ENCODE data around the gene NONO. TPM values are rescaled to one million over a fixed set of nuclear protein-coding genes. Genes with fewer than 3 reads are reported as not detected.

Gene NONO
- total and polyA plus RNA-seq, 3 donors from 2014 or later, result 174 to 262 (median 203) TPM

DNA sequence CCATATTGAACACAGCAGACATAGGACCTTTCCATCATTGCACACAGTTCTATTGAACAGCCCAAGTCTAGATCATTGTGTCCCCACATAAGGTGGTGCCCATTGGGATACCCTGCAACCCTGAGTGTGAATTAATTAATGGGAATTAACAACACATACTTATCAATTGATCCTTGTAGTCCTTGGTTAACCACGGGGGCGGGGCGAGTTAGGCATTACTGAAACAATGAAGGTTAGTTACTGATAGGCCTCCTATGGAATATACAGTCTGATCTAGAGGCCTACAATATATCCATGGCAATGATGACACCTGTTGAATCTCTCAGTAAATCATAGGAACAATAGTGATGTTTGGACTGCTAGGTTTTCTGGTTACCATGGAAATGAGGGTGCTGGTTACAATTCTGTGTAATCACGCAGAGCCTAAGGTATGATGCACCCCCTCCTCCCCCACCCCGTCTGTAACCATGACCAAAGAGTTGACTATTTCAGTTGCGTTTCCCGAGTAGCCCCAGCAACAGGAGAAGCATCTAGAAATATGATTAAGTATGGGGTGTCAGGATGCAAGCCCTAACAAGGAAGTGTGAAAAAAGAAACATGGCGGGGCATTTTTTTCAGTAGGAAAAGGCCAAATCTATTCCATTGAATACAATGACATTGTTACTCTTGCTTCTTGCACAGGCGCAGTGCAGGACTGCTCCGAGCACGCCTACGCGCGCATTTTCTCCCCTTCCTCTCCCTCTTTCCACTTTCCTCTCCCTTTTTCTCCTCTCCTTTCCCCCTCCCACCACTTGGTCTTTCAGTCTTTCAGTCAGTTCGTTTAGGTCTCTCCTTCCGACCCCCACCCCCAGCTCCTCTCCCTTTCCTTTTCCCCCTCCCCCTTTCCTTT lies 677 bp upstream of the NONO start:
- H3K36me3 ChIP-seq (ENCODE audit: low read depth, missing control alignments), result no peaks in the 10 kb centered on the region
- 10 to 19% methylated on average over 14 to 16 of the region's 16 CpGs for WGBS, 2 donors
- TF ChIP-seq, protein P1, sequence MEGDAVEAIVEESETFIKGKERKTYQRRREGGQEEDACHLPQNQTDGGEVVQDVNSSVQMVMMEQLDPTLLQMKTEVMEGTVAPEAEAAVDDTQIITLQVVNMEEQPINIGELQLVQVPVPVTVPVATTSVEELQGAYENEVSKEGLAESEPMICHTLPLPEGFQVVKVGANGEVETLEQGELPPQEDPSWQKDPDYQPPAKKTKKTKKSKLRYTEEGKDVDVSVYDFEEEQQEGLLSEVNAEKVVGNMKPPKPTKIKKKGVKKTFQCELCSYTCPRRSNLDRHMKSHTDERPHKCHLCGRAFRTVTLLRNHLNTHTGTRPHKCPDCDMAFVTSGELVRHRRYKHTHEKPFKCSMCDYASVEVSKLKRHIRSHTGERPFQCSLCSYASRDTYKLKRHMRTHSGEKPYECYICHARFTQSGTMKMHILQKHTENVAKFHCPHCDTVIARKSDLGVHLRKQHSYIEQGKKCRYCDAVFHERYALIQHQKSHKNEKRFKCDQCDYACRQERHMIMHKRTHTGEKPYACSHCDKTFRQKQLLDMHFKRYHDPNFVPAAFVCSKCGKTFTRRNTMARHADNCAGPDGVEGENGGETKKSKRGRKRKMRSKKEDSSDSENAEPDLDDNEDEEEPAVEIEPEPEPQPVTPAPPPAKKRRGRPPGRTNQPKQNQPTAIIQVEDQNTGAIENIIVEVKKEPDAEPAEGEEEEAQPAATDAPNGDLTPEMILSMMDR (IDR thresholded peaks at IDR 0.05), result no peak
- TF ChIP-seq POLR2A (IDR thresholded peaks at IDR 0.05), result no peak
- no peaks in the 10 kb centered on the region for H3K27me3 ChIP-seq
- peak overlapping the region; percentile 86 to 88 for H3K27ac ChIP-seq
- peak; percentile 15 for DNase-seq
- H3K4me3 ChIP-seq, result peak overlapping the region; percentile 66 to 79
- H3K4me1 ChIP-seq, result no peaks in the 10 kb centered on the region
- intact Hi-C loops (cut with DNase I; ENCODE audit: low total_unique reads), result no loop called here
- no peaks in the 10 kb centered on the region for H3K9me3 ChIP-seq

DNA sequence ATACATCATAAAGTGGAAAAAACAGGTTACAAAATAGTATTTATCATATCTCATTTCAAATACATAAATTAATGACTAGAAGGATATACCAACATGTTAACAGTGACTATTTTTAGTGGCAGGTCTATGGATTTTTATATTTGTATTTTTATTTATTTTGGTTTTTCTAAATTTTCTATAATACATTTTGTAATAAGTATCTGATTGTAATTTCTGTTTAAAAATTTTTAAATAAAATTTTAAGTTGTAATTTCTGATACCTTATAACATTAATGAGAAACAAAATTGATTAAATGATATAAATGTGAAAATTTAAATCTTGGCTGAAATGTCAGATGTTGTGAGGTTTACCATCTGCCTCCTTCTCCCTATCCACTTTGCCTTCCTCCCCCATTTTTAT lies 2.5 kb downstream of the NONO start:
- H3K27ac ChIP-seq, result no peak overlapping the region

DNA sequence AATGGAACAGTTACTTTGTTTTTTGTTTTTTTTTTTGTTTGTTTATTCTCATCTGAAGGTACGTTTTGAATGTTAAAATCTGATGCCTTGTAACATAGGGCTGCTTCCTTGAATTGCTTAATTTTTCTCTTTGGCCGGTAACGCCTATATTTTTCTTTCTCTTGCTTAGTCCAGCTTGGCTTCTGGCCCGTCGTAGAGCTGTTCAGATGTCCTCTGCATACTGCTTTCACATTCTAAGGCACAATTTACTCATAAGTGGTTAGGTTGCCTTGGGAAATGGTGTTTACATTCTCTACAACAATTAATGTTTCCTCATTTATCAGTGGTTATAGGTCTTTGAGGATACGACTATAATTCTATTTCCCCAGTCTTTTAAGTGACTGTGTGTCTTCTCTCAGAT lies 7.9 kb downstream of the NONO start:
- Histone ChIP-seq H3K27me3 (no peaks in the 10 kb centered on the region), H3K36me3 (ENCODE audit: low read depth, missing control alignments) (no peaks in the 10 kb centered on the region), H3K4me1 (no peaks in the 10 kb centered on the region), H3K9me3 (no peaks in the 10 kb centered on the region), H3K27ac (no peak overlapping the region), H3K4me3 (no peak overlapping the region)
- TF ChIP-seq, protein P1 (IDR thresholded peaks at IDR 0.05), result no peak
- TF ChIP-seq POLR2A (IDR thresholded peaks at IDR 0.05), result no peak
- intact Hi-C loops (cut with DNase I; ENCODE audit: low total_unique reads), result no loop called here
- peak; percentile 21 for DNase-seq
- WGBS, 2 donors, result 51 to 65% methylated on average over 6 of the region's 6 CpGs

More for the DNA sequence above, 2.5 kb downstream of the NONO start:
- Histone ChIP-seq H3K9me3 (no peaks in the 10 kb centered on the region), H3K36me3 (ENCODE audit: low read depth, missing control alignments) (no peaks in the 10 kb centered on the region), H3K4me3 (no peak overlapping the region), H3K4me1 (no peaks in the 10 kb centered on the region), H3K27me3 (no peaks in the 10 kb centered on the region)
- TF ChIP-seq, protein P1 (IDR thresholded peaks at IDR 0.05), result no peak
- TF ChIP-seq POLR2A (IDR thresholded peaks at IDR 0.05), result no peak
- intact Hi-C loops (cut with DNase I; ENCODE audit: low total_unique reads), result no loop called here
- DNase-seq, result no peak

DNA sequence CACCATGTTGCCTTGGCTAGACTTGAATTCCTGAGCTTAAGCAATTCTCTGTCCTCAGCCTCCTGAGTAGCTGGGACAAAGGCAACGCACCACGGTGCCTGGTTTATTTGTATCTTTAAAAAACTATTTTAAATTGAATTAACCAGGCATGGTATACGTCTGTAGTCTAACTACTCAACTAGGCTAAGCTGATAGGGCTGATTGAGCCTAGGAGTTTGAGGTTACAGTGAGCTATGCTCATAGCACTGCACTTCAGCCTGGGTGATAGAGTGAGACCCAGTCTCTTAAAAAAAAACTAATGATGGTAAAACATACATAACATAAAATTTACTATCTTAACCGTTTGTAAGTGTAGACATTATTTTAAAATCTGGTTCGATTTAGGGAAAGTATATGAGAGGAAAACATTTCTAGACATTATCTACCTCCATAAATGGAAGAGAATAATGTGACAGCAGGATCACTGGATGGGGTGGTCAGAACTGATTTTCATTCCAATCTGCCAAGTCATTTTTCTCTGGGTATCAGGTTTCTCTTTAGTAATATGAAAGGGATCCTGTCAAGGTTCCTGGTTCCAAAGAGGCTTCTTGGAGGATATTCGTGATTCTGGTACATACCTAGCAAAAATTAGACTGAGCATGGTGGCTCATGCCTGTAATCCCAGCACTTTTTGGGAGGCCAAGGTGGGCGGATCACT lies 9.4 kb downstream of the NONO start:
- no peaks in the 10 kb centered on the region for H3K36me3 ChIP-seq (ENCODE audit: low read depth, missing control alignments)
- TF ChIP-seq POLR2A (IDR thresholded peaks at IDR 0.05), result no peak
- TF ChIP-seq, protein P1 (IDR thresholded peaks at IDR 0.05), result no peak
- 90 to 94% methylated on average over 6 to 7 of the region's 7 CpGs for WGBS, 2 donors

More for the DNA sequence above, 9.4 kb downstream of the NONO start:
- H3K4me3 ChIP-seq, result no peak overlapping the region
- intact Hi-C loops (cut with DNase I; ENCODE audit: low total_unique reads), result no loop called here
- no peak overlapping the region for H3K27ac ChIP-seq
- no peaks in the 10 kb centered on the region for H3K27me3 ChIP-seq
- no peak for DNase-seq
- no peaks in the 10 kb centered on the region for H3K9me3 ChIP-seq
- peaks cover 5% of the 10 kb centered on the region for H3K4me1 ChIP-seq

Measured in testis (tissue), 3 donors.